Measurements from ENCODE around the gene DPH1.

Gene DPH1

DNA sequence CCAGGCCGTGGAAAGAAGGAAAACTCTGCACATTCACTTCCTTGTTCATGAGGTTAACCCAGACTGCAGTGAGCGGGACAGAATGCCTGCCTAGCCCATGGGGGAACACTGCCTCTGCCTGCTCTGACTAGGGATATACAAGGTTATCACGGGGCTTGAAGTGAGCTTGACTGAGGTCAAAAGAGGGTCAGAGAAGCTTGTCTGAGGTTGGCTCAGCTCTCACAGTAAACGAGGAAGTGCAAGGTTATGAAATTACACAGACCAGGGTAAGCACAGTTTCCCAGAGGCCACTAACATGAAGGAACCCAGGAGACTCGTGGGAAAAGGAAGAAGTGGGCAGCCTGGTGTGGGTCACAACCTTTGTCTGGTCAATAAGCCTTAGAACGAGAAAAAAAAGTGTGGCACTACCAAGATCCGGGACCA is 53.7 kb downstream of the DPH1 start:
- DNase-seq = no peak

DNA sequence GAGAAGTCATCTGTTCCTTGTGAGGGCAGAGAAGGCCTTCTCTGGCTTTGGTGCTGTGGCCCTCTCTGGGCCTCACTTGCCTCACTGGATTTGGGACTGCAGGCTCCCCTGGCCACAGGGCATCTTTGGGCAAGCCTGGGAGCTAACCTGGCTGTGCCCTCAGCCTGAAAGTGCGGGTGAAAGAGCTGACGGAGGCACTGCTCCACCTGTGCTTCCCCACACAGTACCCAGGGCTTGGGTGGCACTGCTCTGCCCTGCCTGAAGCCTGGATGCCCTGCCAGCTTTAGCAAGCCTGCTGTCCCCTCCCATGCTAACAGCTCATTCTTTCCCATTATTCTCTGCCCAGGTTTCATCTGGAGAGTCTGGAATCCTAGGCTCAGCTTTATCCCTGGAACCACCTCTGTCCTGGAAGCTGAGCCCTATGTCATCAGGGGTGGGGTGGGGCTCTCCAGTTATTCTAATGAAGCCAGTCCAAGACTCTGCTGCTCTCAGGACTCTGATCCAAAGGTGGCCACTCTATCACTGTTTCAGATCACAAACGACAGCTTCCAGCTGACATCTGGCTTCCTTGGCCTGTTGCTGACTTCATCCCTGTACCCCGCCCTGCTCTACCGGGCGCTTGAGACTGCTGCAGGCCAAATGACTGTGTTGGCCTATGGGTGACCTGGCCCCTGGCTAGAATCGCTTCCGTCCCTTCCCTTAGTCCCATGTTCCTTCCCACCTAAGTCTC is 54.2 kb downstream of the DPH1 start:
- DNase-seq = no peak

DNA sequence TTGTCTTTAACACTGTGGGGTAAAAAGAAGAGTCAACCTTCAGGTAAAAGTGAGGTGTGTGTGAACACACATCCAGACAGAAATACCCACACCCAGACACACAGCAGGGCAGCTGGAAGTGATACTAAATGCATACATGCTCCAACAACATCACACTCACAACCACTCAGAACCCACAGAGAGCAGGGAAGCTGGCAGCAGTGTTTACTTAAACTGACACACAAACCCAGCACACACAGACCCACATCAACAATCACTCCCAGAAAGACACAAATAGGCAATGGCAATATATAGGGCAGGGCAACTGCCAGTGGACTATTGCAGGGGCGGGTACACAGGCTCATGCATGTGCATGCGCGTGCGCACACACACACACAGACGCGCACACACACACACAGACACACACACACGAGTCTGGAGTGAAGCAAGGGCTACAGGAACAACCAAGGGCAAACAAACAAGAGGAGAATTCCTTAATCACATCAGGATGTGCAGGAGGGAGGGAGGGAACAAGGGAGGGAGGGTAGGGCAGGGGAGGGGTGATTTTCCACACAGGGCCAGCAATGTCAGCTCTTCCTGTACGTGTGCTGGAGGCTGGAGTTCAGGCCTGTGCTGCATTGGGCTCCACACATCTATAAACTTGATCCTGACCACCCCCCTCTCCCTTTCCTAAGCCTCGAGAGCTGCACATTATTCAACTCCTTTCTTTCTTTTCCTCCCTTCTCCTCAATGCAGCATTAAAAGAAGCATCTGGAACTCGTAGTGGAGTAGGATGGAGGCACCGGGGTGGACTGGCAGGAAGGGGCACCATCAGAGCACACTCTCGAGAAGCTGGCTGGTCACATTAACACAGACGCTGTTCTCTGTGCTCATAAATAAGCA is 55.1 kb downstream of the DPH1 start:
- DNase-seq = no peak

DNA sequence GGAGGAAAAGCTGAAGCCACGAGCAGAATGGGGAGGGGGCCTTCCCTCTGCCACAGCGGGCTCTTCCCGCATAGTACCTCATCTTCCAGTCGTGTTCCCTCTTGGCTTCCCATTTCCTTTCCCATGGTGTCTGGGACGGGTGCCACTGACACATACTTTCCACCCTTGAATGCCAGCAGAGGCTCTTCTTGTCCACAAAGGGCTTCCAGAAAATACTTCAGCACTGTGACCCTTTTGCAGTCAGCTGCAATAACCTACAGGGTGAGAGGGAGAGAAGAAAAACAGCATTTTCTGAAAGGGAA is 55.6 kb downstream of the DPH1 start:
- DNase-seq = no peak

DNA sequence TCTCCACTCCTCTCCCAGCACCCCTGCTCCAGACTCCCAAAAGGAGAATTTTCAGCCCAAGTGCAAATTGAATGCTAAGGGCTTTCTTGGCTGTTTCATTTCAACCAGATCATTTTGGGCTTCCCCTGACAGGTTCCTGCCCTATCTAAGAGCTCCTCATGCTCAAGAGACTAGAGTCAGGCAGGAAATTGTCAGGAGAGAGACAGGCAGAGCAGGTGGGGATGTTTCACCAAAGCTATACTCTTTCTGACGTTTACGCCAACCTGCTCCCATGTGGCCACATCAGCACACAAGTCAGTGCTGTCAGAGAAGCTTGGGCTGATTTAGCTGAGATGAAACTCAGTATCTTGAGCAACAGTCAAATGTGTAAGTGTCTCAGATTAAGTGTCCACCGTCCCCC is 56.4 kb downstream of the DPH1 start:
- no peak for DNase-seq

DNA sequence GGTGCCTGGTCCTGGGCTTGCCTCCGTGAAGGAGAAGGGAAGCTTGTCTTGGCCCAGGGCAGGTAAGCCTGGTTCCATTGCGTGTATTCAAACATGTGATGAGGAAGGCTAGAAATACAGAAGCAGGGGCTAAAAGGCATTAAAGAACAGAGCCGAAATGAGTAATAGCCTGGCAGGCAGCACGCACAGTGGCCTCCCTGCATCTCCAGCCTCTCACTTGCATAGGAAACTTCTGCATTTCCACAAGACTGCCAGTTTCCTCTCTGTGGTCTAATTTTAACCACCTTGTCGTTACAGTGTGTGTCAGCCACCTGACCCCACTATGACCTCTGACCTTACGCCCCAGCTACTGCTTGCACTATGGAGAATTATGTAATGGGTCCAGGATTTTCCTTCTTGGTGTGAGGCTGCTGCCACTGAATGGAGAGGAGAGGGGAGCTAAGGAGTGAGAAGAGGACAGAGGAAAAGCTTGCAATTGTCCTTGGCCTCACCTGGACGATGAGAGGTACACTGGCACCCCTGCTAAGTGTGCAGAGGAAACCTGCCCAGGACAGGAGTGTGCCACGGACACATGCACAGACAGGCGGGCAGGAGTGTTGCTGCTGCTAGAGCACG is 57.8 kb downstream of the DPH1 start:
- DNase-seq = peak; percentile 36

DNA sequence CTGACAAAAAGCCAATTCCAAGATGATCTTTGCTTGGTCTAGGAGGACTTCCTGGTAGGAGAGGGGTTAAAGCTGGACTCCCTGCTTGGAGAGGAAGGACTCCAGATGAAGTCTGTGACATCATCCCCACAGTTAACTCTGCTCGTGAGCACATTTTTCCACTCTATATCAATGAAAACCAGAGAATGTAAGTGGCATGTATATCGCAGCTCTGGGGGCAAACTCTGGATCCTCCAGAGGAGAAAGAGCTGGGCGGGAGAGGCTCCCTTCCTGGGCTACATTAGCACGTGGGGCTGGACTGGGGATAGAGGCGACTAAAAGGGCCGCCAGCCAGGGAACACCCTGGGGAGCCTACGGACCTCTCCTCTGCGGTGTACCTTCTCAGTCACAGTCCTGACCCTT is 59.1 kb downstream of the DPH1 start:
- DNase-seq = no peak

DNA sequence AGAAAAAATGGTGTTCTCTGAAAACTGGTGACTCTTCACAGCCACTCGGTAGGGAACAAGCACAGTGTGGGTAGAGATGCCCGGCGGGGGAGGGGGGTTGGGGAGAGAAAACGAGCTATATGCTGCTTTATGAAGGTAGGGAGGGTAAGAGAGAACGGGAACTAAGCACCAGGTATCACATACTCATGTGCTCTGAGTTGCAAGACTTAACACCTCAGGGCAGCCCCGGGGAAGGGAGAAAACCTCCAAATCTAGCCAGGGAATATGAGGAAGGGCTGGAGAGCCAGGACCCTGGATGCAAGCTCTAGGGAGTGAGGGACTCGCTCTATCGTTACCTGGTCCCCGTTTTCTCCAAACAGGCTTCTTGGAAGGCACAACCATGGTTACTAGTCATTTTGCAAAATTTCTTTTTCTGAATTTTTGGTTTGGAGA is 60.3 kb downstream of the DPH1 start:
- DNase-seq = no peak

DNA sequence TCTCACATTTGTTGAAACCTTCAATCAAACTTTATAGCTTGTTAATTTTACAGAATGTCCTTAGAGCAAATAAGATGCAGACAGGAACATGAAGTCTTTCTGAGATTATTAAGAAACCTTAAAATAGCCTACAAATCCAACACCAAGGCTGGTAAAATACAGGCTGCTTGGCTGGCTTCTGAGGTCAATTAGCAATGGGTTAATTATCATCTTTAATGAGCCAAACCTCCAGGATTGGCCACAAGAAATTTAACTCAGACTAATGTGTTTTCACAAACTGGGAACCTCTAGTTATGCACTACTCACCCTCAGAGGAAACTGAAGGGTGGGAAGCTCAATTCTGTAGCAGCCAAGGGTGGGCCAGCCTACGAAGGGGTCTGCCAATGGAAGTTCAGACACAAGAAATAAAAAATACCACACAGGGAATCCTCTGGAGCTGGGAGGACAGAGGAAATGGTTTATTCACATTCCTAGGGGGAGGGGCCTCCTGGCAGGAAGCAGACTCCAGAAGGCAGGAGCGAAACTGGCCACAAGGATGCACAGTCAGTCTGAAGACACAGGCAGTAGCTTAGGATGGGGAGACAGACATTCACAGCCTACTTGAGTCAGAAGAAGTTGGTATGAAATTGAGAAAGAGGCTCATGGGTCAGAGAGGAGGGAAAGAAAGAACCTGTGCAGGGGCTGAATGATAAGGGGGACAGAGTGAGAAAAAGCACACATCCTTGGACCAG is 61.0 kb downstream of the DPH1 start:
- DNase-seq = no peak

DNA sequence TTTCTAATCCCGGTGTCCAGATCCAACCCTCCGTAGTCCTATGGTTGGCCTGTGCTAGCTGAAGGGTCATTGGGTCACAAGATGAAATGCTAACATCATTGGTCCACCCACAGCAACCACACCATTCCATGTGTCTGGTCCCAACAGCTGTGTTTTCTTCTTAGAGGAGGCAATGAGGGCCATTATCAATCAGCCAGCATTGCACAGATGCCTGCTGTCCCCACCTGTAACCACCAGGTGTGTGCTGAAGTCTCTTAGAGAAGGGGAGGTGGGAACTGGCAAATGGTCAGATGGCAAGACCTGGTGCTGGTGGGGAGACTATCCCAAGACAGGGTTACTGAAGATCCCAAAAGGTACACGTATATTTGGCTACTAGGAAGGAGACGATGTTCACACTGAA is 62.3 kb downstream of the DPH1 start:
- no peak for DNase-seq

DNA sequence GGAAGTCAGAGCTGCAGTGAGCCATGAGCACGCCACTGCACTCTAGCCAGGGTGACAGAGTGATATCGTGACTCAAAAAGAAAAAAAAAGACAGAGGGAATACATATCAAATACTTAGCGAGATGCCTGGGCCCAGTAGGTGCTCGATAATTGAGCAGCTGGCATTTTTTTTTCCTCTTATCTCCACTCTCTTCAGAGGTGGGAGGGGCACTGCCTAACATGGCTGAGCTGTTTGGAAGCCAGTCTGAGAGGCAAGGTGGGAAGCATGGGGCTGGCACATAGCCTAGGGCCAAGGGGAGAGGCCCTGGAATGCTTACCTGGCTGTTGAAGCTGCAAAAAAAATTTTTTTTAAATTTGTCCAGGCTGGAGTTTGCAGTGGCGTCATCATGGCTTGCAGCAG is 63.4 kb downstream of the DPH1 start:
- DNase-seq = no peak

Data from activated T-cell treated with anti-CD3 and anti-CD28 coated beads, Interleukin-2, amount 50 U/mL, for 1 hour (primary cell).